ENCODE results near the gene TCAIM. TPM values are rescaled to one million over a fixed set of nuclear protein-coding genes. Genes with fewer than 3 reads are reported as not detected.
A peak's percentile ranks its signal among the peaks of the same experiment; 100 is the strongest.
"Not testable (repeated sequence)": the region's sequence is repeated elsewhere in the genome, so short reads cannot be mapped to it uniquely, and the experiment has no call there.

TCAIM gene
- total RNA-seq, 4 donors from 2014 or later, result 15.5 to 26.9 (median 22.7) TPM

DNA sequence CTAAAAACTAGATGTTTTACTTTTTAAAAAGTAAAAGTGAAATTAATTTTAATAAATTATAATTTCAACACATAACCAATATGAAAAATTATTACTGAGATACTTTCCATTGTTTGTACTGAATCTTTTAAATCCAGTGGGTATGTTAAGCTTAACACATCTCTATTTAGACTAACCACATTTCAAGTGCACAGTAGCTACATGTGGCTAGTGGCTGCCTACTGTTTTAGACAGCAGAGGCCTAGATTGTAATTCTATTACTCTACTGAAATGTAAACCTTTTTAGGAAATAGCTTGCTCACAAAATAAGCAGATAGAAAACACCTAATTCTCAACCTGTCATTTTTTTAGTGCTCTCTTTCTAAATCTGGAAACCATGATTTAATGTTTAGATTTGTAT is 4.9 kb downstream of the TCAIM start:
- Histone ChIP-seq H3K27ac (no peak overlapping the region), H3K4me3 (no peak overlapping the region), H3K27me3 (no peaks in the 10 kb centered on the region), H3K9me3 (no peaks in the 10 kb centered on the region), H3K36me3 (no peaks in the 10 kb centered on the region), H3K4me1 (peaks cover 27 to 33% of the 10 kb centered on the region in 2 donors)
- intact Hi-C loops (cut with DNase I; ENCODE audit: low total_unique reads) (no loop called here), in situ Hi-C loops (cut with MboI; ENCODE audit: low sequenced_read_pairs in 4 of 4) (loop anchor here in 1 of 4 donors (25.0 kb wide), 1 partner anchor 169 kb away; no protein-coding TSS in a partner anchor)
- no peak for ATAC-seq
- DNase-seq, result no peak
- no peak for TF ChIP-seq POLR2A (IDR thresholded peaks at IDR 0.05)
- TF ChIP-seq, protein P1, sequence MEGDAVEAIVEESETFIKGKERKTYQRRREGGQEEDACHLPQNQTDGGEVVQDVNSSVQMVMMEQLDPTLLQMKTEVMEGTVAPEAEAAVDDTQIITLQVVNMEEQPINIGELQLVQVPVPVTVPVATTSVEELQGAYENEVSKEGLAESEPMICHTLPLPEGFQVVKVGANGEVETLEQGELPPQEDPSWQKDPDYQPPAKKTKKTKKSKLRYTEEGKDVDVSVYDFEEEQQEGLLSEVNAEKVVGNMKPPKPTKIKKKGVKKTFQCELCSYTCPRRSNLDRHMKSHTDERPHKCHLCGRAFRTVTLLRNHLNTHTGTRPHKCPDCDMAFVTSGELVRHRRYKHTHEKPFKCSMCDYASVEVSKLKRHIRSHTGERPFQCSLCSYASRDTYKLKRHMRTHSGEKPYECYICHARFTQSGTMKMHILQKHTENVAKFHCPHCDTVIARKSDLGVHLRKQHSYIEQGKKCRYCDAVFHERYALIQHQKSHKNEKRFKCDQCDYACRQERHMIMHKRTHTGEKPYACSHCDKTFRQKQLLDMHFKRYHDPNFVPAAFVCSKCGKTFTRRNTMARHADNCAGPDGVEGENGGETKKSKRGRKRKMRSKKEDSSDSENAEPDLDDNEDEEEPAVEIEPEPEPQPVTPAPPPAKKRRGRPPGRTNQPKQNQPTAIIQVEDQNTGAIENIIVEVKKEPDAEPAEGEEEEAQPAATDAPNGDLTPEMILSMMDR (IDR thresholded peaks at IDR 0.05 in 4 of 5, conservative IDR thresholded peaks at IDR 0.05 in 1 of 5), result no peak

DNA sequence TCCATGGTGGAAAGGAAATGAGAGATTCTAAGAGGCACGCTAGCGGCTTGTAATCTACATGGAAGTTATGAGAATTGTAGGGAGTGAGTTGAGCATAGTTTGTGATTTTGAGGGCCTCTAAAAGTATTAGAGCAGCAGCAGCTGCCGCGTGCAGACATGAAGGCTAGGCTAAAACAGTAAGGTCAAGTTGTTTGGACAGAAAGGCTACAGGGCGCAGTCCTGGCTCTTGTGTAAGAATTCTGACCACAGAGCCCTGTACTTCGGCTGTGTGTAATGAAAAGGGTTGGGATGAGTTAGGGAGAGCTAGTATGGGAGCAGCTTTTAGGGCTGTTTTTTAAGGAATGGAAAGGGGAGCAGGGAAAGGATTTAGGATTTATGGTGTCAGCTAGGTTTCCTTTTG is 8.0 kb downstream of the TCAIM start:
- intact Hi-C loops (cut with DNase I; ENCODE audit: low total_unique reads); ATAC-seq; H3K4me3 ChIP-seq; H3K9me3 ChIP-seq; H3K36me3 ChIP-seq; DNase-seq; H3K27me3 ChIP-seq: not testable (repeated sequence)
- Histone ChIP-seq H3K4me1 (peaks cover 3 to 13% of the 10 kb centered on the region in 2 donors), H3K27ac (peak overlapping the region in 2 of 4 donors; percentile 15 to 42)
- in situ Hi-C loops (cut with MboI; ENCODE audit: low sequenced_read_pairs in 4 of 4), result loop anchor here in 1 of 4 donors (25.0 kb wide), 1 partner anchor 166 kb away; no protein-coding TSS in a partner anchor

DNA sequence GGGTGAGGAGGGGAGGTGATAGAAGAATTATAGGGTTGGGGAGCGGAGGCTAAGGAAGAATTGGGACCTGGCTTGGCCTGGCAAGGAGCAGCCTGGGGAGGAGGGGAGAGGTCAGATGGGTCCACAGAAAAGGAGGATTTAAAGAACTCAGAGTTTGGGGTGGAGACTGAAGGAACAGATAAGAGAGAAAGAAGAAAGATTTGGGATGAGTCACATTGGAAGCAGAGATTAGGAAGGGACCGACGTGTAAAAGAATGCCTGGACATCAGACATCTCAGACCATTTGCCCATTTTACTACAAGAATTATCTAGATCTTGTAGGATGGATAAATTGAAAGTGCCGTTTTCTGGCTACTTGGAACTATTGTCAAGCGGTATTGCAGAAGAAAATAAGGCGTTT is 10.4 kb downstream of the TCAIM start:
- H3K36me3 ChIP-seq, result no peaks in the 10 kb centered on the region
- no peaks in the 10 kb centered on the region for H3K9me3 ChIP-seq
- H3K4me1 ChIP-seq, result peaks cover 8 to 19% of the 10 kb centered on the region in 2 donors
- no peak for TF ChIP-seq POLR2A (IDR thresholded peaks at IDR 0.05)
- TF ChIP-seq, protein P1 (IDR thresholded peaks at IDR 0.05 in 4 of 5, conservative IDR thresholded peaks at IDR 0.05 in 1 of 5), result no peak
- no peak overlapping the region for H3K4me3 ChIP-seq
- no peak for DNase-seq
- no peak for ATAC-seq
- intact Hi-C loops (cut with DNase I; ENCODE audit: low total_unique reads) (no loop called here), in situ Hi-C loops (cut with MboI; ENCODE audit: low sequenced_read_pairs in 4 of 4) (loop anchor here in 1 of 4 donors (25.0 kb wide), 1 partner anchor 163 kb away; no protein-coding TSS in a partner anchor)
- H3K27ac ChIP-seq, result no peak overlapping the region
- no peaks in the 10 kb centered on the region for H3K27me3 ChIP-seq

GRCh38 chr3:44353355-44353924 is 14.9 kb downstream of the TCAIM start:
- in situ Hi-C loops (cut with MboI; ENCODE audit: low sequenced_read_pairs in 4 of 4) (no loop called here), intact Hi-C loops (cut with DNase I; ENCODE audit: low total_unique reads) (no loop called here)
- H3K4me1 ChIP-seq, result peaks cover 31 to 36% of the 10 kb centered on the region in 2 donors
- no peaks in the 10 kb centered on the region for H3K27me3 ChIP-seq
- peaks cover 0 to 5% of the 10 kb centered on the region in 2 donors for H3K36me3 ChIP-seq
- ATAC-seq (no peak), DNase-seq (no peak)
- H3K9me3 ChIP-seq, result no peaks in the 10 kb centered on the region
- H3K4me3 ChIP-seq, result no peak overlapping the region
- peak overlapping the region in 2 of 4 donors; percentile 7 to 84 for H3K27ac ChIP-seq
- no peak for TF ChIP-seq POLR2A (IDR thresholded peaks at IDR 0.05)
- TF ChIP-seq, protein P1 (IDR thresholded peaks at IDR 0.05 in 4 of 5, conservative IDR thresholded peaks at IDR 0.05 in 1 of 5), result no peak

DNA sequence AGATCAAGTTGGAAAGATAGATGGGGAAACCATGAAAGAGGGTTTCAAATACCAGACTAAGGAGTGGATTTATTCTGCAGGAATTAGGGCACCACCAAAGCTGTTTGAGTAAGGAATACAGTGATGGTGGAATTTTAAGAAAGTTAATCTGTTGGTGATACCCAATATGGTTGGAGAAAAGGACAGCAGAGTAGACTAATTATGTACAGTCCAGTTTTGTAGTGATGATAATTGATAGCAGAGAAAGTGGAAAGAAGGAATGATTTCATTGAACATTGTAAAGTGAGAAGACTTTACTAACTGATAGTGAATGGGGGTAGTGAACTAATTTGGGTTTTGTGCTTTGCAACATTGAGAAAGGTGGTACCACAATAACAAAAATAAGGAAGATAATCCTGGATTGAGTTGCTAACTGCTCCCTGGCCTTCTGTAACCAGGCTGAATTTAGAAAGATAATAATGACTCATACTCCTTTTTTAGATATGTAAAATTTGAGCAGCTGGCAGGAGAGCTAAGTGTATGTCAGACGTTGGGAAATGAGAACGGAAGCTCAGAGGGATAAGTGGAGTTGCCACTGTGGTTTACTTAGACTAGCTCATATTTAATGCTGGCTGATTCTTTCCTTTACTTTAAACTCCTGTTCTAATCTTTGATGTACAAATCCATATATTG is 16.9 kb downstream of the TCAIM start:
- DNase-seq (peak; percentile 32 to 61), ATAC-seq (peak; percentile 100)
- H3K27me3 ChIP-seq, result no peaks in the 10 kb centered on the region
- in situ Hi-C loops (cut with MboI; ENCODE audit: low sequenced_read_pairs in 4 of 4), result no loop called here
- H3K4me3 ChIP-seq, result no peak overlapping the region
- peak overlapping the region; percentile 82 to 89 (median 84) for H3K27ac ChIP-seq
- TF ChIP-seq POLR2A (IDR thresholded peaks at IDR 0.05), result no peak
- TF ChIP-seq, protein P1 (IDR thresholded peaks at IDR 0.05 in 4 of 5, conservative IDR thresholded peaks at IDR 0.05 in 1 of 5), result no peak
- no peaks in the 10 kb centered on the region for H3K9me3 ChIP-seq
- peaks cover 31 to 36% of the 10 kb centered on the region in 2 donors for H3K4me1 ChIP-seq
- intact Hi-C loops (cut with DNase I; ENCODE audit: low total_unique reads), result loop anchor here (1.0 to 5.0 kb wide), 2 partner anchors 17 to 33 kb away; partner anchors contain the start of gene TCAIM
- H3K36me3 ChIP-seq, result peaks cover 0 to 6% of the 10 kb centered on the region in 2 donors
